SK-MEL-5 (cell line): ENCODE results near the gene ST6GAL1. TPM values are rescaled to one million over a fixed set of nuclear protein-coding genes. Genes with fewer than 3 reads are reported as not detected.

Experiments
- DNase-seq: peaks from one replicate; pipeline ENCODE4 v3.0.0-alpha.2; 2016; ENCODE audit warnings: low read depth, low spot score
- in situ Hi-C: cut with HindIII; loops from 2 replicates; pipeline ENCODE4 v1.10.0; 2016; ENCODE audit warnings: low sequenced_read_pairs, high pct_unique_total_duplicates, low pct_unique_long_range_greater_than_20kb
- total RNA-seq: library from RNA; depleted of rRNA; stranded (reverse); fragments of >200 nt; shearing (Covaris generic); gene quantifications from 2 replicates; pipeline ENCODE4 v1.2.3, GENCODE V29; 2014

Gene ST6GAL1
- total RNA-seq, 1 experiment from 2014 or later = 41.0 TPM

- DNase-seq = no peak
- in situ Hi-C loops = no loop called here
These were observed 163.0 kb downstream of the ST6GAL1 start for GRCh38 chr3:187093320-187093719.

DNA sequence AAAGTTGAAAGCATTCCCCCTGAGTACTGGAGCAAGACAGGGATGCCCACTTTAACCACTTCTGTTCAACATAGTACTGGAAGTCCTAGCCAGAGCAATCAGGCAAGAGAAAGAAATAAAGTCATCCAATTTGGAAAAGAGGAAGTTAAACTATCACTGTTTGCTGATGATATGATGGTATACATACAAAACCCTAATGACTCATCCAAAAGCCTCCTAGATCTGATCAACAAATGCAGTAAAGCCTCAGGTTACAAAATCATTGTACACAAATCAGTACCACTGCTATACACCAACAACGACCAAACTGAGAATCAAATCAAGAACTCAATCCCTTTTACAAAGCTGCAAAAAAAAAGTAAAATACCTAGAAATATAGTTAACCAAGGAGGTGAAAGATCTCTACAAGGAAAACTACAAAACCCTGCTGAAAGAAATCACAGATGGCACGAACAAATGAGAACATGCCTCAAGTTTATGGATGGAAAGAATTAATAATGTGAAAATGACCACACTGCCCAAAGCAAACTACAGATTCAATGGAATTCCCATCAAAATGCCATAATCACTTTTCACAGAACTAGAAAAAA, 168.7 kb downstream of the ST6GAL1 start:
- in situ Hi-C loops = no loop called here

DNA sequence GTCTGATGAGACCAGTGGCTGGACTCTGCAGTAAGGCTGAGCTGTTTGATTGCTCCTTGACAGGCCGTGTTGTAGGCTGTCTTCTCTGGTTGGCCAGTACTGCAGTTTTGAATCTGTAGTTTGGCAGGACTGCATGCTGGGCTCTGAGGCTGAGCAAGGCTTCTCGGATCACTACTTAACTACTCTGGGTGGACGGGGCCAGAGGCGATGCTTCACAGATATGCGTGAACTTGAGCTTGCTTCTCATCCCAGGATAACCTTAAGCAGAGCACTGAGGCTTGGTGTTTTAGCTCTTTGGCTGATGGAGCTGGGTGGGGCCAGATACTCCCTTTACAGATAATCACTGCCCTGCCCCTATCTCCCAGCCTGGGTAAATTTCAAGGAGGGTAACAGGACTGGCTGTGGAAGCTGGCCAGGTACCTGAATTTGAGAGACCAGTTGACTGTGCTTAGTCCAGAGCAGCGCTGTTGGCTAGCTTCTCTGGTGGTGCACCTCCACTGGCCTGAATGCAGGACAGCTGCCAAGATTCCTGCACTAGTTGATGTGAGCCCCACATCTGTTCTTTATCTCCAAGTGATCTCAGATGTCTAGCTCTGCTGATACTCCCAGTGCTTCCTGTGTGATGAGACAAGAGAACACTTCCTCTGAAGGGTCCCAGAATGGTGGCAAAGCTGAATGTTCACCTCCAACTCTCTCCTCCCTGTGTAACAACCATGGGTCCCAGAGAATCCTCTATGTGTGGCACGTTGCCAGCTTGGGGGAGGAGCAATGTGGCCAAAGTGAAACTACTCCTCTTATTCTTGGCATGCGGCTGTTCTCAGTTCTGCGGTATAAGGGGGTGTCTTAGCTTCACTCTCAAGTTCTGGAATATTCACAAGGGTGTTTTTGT, 171.1 kb downstream of the ST6GAL1 start:
- in situ Hi-C loops = no loop called here
- peak; percentile 79 for DNase-seq

More for the DNA sequence above, 168.7 kb downstream of the ST6GAL1 start:
- DNase-seq = no peak

DNA sequence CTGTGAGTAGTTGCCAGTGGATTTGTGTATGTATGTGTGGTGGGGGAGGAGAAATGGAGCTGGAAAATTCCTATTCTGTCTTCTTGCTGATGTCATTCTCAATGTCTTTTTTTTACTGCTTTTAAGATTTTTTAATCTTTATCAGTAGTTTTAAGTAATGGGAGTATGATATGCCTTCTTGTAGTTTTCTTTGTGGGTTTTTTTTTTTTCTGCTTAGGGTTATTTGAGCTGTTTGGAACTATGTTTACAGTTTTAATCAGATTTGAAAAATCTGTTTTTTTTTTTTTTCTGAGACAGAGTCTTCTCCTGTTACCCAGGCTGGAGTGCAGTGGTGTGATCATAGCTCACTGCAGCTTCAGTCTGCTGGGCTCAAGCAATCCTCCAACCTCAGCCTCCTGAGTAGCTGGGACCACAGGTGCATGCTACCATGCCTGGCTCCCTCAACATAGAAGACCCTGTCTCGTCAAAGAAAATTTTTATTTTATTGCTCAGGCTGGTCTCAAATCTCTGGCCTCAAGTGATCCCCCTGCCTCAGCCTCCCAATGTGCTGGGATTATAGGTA, 171.8 kb downstream of the ST6GAL1 start:
- in situ Hi-C loops = no loop called here
- DNase-seq = no peak

DNA sequence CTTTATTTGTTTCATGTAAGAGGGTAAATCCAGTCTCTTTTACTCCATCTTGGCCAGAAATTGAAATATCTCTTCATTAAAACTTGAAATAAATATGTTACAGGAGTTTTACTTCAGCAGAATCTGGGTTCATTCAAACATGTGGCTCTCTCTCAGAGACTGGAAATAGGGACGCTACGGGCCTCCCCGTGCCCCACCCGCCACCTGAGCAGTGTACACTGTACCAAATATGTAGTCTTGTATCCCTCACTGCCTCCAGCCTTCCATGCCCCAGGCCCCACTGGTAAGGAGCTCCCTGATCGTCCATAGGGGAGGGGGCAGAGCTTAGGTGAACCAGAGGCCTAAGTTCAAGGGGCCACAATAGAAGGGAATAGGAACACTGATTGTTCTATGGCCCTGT, 172.9 kb downstream of the ST6GAL1 start:
- in situ Hi-C loops = no loop called here
- no peak for DNase-seq

DNA sequence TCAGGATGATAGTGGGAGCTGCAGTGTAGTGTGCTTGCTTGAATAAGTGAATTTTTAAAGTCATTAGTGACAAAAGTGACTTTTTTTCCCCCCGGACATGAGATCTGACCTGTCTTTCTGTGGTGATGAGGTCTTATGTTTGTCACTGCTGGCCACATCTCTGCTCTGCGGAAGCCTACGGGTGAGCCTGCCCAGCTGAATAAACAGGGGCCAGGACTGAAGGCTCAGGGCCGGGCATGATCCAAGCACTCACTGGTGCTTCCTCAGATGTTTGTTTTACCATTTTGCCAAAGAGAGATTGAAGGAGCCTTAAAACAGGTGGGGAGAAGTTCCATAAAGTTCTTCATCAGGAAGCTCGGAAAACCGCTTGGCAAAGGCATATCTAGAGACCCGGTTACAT, 174.0 kb downstream of the ST6GAL1 start:
- no peak for DNase-seq
- in situ Hi-C loops = no loop called here

DNA sequence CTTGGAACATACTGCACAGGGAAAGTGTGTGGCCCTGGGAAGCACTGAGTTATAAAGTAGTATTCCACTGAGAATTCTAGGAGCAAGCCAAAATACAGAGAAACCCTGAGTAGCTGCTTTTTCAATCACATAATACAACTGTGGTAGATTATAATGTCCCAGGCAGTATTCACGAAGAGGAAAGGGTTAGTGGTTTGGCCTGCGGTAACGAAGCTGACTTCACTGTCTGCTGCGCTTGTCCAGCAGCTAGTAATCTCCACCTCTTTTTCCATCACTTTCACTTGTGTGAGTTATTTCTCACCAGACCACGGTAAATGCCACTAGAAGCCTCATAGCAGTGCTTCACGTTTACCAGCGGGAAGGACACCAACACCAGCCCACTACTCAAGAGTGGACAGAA, 174.6 kb downstream of the ST6GAL1 start:
- DNase-seq = no peak
- in situ Hi-C loops = no loop called here

DNA sequence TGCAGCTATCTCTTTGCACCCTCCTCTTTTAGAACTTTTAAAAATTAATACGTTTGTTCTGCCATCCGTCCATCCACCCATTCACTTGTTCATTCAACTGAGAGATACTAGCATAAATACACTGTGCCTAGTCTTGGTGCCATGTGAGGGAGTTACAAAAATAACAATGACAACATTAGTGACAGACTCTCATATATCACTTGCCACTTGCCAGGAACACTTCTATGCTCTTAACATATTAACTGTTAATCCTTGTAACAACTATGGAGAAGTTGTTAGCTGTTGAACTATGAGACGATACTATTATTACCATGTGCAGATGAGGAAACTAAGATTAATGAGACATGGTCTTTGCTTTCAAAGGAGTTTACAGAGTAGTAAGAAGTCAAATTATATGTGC, 175.4 kb downstream of the ST6GAL1 start:
- in situ Hi-C loops = no loop called here
- DNase-seq = no peak

- DNase-seq = no peak
- in situ Hi-C loops = no loop called here
These were observed 177.7 kb downstream of the ST6GAL1 start for GRCh38 chr3:187107989-187108388.

DNA sequence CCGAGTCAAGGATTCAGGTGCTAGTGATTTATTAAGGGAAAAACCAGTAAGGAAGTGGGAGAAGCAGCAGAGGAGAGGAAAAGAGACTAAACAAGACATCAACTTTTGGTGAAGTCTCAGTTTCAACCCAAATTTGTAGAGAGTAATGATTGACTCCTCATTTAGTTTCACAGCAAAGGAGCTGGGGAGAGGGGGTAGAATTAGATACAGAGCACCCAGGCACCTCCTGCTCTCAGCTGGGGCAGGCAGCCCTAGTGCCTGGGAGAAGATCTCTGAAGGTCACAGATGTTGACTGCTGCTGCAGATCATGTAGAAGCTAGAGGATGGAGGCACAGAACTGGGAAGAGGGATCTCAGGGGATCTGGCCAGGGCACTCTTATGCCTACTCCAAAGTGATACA, 179.8 kb downstream of the ST6GAL1 start:
- in situ Hi-C loops = no loop called here
- no peak for DNase-seq

- in situ Hi-C loops = no loop called here
- peak; percentile 61 for DNase-seq
These were observed 182.8 kb downstream of the ST6GAL1 start for GRCh38 chr3:187112934-187113793.

DNA sequence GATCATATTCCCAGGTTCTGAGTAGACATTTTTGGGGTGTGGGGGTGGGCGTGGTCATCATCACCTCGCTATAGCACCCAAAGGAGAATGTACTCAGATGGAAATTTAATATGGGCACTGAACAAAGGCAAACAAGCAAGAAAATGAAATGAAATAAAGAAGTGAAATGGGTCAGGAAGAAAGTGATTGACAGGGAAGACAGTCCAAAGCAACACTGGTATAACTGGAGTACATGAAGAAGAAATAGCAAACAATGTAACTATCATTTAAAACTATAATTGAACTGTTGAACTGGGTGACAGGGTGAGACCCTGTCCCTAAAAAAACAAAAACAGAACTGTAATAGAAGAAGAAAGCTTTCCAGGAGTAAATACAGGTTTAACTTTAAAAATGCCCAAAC, 184.2 kb downstream of the ST6GAL1 start:
- in situ Hi-C loops = no loop called here

GRCh38 chr3:187120326-187120725, 190.0 kb downstream of the ST6GAL1 start:
- in situ Hi-C loops = no loop called here

More for the DNA sequence above, 184.2 kb downstream of the ST6GAL1 start:
- DNase-seq = no peak

DNA sequence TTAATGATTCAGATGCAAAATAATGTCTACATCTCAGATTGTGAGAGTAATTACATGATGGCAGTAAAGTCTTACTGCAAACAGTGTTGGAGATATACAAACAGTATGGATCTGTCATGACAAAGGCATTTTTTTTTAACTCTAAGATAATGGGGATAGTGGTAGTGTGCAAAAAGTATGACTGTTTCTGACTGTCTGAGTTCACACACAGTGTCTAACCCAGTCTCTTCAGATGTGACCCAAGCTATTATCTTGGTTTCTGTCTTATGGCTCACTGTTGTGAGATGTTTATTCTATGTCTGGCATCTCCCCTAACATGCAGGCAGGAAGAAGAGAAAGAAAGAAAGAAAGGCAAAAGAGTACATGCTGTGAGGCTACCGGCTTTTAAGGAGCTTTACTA, 191.9 kb downstream of the ST6GAL1 start:
- no peak for DNase-seq
- in situ Hi-C loops = no loop called here

More at GRCh38 chr3:187120326-187120725, 190.0 kb downstream of the ST6GAL1 start:
- no peak for DNase-seq

DNA sequence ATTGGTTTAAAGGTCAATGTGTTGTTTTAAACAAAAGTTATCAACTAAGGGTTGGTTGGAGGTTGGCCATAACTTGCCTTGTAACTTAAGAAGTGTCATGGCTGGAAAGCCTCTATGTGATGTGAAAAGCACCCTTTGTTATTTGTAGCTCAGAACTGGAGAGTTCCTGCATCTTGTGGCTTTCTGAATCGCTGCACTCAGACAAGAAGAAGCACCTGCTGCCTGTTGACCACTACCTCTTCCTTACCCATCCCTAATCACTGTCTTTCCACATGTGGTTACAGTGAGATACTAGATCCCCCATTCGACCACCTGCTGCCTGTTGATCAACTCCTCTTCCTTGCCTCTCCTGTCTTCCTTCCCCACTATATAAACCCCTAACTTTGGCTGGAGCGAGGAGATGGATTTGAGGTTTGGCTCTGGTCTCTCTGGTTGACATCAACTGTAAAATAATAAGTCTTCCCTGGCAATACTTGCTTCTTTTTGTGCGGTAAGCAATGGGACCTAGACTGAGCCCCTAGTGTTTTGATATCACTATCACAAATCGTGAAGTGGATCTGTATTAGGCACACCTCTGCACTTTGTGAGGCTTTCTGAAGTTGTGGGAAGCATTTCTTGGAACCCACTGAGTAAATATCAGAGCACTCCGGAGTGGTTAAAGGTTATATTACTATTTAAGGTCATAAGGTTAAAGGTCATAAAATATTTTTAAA, 195.1 kb downstream of the ST6GAL1 start:
- in situ Hi-C loops = no loop called here
- peak; percentile 5 for DNase-seq
